Activated T-helper 1 cell treated with anti-CD3 and anti-CD28 coated beads, Interleukin-2, amount 50 U/mL, for 16 hours (primary cell): Measurements from ENCODE around the gene ARCN1.
"Not testable (repeated sequence)": the region's sequence is repeated elsewhere in the genome, so short reads cannot be mapped to it uniquely, and the experiment has no call there.

Experiments used
- DNase-seq, 2 donors: peaks; one replicate each; pipeline ENCODE4 v3.0.0-alpha.2; 2020; ENCODE audit warnings: low read depth in 1 of 2, low spot score in 1 of 2

Gene ARCN1

DNA sequence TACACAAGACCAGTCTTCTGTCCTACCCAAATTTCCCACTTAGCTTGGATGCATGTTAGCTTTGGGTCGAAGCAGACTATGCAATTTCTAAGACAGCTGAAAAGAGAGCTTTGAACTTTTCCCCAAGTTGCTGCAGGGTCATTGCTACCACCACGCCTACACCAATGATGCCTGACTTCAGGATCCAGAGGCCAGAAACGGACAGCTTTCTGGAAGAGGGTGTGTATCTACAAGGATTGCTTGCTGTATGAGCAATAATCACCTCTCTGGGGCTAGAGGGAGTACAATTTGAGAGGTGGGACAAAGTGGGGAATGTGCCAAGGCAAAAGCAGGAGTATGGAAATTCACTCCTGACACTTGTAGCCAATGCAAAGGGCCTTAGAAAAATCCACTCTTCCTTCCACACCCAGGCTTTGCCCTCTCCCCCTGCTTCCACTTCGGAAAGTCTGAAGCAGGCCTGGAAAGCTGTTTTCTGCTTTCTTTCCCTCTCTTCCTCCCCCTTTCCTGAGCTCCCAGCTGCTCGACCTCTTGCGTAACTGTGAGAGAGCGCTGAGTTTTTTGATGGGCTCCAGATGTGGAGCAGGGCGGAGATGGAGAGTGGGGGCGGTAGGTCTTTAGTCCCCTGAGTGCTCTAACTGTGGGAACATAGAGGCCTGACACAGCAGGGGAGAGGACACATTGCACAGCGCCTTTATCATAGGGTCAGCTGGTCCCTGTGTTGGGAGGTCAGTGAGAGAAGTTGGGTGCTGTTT is 33.1 kb downstream of the ARCN1 start:
- DNase-seq, result no peak

DNA sequence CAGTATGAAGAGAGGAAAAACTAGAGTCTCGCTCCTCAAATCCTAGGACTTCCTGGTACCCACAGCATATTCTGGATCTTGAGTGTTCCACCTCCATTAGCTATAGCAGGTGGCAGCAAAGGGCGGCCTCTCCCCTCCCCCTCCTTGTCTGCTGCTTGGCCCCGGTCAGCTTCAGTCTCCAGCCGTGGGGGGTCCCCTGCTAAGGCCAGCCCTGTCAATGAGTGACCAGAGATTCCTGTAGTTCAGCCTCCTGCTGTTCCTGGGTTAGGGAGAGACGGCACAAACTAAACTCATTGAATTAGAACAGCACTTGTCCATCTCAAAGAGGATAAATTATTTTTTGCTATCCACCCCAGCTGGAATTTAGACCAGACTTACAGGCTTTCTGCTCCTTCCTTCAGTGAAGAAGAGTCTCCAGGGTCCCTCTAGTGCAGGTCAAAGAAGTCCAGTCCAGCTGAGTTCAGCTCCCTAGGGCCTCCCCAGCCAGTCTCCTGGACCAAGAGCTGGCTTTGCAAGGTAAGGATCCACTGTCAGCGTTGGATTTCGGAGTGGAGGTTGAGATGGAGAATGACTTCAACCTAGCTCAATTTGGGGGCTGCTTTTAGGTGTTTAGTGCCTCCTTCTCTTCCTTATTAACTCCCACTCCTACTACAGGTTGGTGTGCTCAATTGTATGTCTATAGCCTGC is 34.1 kb downstream of the ARCN1 start:
- no peak for DNase-seq

DNA sequence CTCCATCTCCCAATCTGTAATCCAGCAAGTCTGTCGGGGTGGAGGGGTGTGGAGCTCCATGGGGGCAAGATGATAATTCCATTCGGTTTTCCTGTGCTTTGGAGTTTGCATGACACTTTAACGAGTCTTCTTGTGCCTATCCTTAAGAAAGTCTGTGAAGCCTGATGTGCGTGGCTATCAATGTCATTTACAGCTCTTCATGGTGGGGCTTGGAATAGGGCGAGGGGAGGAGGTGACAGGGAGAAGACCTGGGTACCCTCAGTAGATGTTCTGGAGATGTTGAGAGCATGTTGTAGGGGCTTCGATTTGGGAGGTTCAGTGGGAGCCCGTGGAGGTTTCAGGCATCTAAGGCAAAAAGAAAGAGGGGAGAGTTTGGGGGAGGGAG is 34.6 kb downstream of the ARCN1 start:
- DNase-seq, result no peak

DNA sequence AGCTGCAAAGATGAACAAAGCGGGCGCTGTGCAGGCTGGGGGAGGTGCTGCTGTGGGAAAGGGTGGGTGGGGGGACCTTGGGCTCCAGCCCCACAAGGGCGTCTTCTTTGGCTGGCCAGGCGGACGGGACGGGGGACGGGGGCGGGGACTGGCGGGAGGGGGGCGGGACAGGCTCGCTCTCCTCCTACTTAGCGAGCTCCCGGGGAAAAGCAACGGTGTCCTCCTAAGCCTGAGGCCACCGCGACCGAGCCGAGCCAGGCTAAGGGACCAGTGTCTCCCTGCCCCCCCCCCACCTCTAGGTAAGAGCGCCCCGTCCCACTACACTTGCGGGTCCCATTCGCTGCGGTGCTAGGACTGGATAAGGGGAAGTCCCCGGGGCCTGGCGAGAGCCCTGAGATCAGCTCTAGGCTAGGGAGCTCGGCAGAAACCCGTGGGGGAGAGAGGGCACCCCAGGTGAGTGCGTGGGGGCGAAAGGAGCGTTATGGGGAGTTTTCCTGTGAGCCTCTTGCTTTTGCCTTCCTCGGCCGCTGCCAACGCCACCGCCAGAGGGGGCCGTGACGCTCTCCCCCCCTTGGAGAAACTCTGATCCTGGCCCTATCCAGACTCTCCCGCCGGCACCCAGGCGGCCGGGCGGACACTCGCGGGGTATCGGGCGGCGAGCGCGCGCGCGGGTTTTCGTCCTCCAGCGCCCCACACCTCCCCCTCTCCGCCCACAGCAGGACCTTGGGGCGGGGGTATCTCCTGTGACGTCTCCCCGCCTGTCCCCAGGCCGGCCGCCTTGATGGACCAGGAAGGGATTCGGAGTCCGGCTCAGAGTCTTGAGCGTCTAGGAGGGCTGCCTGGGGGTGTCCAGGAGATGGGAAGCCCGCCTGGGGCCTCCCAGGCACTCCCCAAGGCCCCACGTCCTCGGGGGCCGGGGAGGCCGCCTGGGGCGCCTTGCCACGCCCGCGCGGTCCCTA is 35.5 kb downstream of the ARCN1 start, which contains the start of gene PHLDB1:
TSS of gene PHLDB1 (plus strand) at position 215 of the 959 bp plus-strand sequence. CDS start 6,222 bp downstream, outside the sequence.
- no peak for DNase-seq

DNA sequence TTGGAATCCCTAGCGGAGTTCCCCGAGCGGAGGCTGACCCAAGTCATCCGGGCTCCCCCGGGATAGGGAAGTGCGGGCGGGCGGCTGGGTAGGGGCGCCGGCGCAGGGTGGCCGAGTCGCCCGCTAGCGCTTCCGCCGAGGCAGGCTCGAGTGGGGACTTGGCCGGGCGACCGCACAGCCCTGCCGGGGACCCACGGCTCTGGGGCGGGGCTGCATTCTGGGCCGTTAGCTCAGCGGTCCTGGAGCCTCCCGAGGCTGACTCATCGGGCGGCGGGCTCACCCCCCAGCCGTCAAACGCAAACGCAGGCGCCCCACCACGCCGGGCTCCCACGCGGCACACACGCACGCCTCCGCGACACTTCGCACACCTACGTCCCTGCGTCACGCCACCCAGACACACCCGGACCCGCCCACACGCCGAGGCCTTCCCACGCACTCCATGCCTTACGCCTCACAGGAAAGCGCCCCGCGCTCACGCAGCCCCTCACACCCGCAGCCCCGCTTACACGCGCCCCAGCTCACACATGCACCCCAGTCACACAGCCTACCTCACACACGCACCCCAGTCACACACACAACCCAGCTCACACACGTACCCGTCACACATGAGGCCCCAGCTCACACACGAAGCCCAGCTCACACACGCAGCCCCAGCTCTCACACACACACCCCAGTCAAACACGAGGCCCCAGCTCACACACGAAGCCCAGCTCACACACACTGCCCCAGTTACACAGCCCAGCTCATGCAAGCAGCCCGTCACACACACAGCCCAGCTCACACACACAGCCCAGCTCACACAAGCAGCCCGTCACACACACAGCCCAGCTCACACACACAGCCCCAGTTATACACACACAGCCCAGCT is 36.4 kb downstream of the ARCN1 start:
- peak; percentile 72 to 76 for DNase-seq

DNA sequence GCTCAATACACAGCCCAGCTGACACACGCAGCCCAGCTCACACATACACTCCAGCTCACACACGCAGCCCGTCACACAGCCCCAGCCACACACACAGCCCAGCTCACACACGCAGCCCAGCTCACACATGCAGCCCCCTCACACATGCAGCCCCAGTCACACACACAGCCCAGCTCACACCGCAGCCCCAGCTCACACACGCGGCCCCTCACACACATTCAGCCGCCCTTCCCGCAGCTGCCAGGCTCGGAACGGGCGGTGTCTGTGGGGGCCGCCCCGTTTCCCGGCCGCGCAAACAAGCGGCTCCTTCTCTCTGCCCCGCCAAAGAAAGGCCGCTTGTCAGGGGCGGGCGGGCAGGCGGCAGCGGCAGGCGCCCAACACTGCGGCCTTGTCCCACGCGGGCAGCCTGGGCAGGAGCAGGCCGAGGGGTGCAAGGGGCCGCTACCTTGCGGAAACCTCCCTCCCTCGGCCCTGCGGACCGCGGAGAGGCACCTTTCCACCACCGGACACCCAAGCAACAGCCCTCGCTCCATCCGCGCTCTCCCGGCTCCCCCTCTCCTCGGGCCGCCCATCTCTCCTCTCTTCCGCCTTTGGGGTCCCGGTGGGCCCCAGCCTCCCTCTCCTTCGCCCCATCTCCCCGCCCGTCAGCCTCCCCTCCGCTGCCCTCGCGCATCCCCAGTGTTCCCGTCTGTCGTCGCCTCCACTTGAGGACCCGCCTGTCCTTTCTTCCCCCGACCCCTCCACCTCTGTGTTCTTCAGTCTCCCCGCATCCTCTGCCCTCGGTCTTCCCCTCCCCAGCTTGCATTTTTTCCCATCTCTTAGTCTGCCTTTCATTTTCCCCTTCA is 37.4 kb downstream of the ARCN1 start:
- DNase-seq, result no peak

DNA sequence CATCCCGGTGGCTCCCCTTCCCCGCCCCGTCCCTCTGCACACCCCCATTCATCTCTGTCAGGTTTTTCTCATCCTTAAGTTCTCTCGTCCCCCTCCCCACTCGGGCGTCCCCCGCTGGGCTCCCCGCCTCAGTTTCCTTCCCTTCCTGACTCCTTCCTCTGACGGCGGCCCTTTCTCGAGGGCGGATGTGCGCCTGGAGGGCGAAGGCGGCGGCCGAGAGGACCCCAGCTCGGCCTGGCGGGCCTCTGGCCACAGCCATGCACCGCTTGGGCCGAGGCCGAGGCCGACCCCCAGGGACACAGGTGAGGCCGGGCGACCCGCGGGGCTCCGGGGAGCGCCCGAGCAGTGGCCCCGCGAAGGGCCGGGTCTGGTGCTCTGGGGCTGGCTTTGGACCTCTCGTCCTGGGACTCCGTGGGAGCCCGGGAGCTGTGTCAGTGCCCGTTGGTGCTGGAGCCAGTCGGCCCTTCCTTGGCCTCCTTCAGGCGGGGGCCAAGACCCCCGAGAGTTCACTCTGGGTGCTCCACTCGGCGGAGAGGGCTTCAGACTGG is 38.1 kb downstream of the ARCN1 start:
- DNase-seq, result no peak

DNA sequence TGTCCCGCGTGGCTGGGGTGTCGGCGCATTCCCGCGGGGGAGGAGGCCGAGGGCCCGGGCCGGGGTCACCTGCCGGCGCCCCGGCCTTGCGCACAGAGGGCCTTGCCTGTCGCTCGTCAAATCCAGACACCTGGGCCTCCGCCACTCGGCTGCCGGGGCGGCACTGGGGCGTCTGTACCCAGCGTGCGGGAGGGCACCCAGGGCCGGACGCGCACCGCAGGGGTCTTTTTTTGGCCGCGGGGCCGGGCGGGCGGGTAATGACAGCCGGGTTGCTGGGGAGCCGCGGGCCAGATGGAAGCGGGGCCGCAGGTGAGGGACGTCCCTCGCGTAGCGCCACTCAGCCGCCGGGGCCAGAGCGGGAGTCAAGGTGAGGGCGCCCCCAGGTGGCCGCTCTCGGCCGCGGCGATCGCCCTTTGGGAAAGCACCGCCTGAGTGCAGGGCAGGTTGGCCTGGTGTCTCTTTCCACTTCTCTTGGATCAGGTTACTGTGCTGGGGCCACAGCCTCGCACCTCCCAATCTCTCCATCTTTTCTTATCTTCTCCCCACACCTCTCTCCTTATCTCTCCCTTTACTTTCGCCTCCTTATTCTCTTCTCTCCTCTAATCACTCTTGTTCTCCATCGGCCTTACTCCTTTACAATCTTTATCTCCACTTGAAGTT is 38.7 kb downstream of the ARCN1 start:
- peak; percentile 77 to 81 for DNase-seq

DNA sequence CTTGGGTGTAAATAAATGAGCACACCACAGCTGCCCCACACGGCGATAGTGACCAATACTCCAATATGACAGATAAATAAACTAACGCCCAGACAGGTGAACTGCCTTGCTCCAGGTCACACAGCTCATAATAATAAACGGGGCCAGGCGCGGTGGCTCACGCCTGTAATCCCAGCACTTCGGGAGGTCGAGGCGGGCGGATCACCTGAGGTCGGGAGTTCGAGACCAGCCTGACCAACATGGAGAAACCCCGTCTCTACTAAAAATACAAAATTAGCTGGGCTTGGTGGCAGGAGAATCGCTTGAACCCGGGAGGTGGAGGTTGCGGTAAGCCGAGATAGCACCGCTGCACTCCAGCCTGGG is 39.2 kb downstream of the ARCN1 start:
- not testable (repeated sequence) for DNase-seq

DNA sequence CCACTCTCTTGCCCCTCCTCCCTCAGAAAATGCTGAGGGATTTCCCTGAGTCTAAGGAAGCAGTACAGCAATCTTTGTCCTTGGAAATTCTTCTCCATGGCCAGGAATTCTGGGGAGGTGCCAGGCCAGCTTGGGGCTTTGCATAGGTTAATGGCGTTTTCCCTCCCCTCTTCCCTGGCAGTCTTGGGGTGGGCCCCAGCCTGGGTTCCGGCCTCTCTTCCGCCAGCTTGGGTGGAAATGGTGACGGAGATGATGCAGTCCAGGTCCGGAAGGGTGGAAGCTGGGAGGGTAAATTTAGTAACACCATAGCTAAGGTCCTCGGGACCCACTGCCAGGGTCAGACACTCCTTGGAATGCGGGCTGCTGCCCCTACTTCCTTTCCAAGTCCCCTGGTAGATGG is 40.2 kb downstream of the ARCN1 start:
- DNase-seq, result no peak

DNA sequence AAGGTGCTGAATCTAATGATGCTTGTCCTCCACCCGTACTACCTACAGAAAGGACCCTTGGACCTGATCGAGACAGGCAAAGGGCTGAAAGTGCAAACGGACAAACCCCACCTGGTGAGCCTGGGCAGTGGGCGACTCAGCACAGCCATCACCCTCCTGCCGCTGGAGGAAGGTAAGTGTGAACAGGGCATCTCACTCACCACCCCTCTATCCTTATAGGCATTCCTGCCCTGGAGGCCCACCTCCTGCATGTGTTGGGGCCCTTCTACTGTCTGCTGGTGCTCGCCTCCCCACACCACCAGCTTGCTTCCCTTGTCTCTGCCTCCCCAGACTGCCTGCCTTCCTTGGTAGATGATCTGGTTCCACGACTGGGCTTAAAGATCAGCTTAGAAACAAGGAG is 42.3 kb downstream of the ARCN1 start:
- no peak for DNase-seq

DNA sequence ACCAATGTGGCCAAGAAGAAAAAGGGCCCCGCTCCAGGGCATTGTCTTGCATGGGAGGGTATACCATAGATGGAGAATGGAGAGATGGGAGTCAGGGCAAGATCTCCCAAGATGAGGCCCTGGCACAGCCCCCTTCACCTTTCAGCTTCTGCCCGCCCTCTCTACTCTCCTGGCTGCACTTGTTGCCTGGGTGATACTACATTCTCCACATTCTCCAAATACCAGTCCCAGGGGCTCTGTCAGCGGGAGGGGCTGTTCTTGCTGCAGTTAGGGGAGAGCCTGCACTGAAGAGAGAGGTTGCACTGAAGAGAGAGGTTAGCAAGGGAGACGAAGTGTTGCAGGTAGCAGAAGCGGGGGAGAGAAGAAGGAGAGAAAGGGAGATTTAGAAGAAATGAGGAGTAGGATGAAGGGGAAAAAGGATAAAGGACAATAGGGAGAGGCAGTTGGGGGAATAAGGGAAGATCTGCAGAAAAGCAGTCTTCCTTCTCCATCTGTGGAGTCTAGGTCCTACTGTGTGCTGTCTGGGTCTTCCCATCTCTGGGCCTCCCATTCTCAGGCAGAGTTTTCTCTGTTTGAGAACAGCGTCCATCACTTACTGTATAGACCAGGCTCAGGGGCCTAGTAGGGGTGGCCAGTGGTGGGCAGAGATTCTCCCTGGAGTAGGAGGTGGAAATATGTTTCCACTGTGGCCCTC is 43.2 kb downstream of the ARCN1 start:
- no peak for DNase-seq

DNA sequence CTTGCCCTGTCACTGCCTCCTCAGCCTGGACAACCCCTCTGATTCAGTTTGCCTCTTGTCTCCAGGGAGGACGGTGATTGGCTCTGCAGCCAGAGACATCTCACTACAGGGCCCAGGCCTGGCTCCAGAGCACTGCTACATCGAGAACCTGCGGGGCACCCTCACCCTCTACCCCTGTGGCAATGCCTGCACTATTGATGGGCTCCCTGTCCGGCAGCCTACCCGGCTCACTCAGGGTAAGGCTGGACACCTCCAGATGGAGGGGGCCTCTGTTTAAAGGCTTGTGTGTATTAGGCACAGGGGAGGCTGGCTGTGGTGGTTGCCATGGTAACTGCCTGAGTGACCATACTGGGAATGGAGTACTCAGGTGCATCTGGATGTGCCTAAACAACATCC is 43.8 kb downstream of the ARCN1 start:
- no peak for DNase-seq

DNA sequence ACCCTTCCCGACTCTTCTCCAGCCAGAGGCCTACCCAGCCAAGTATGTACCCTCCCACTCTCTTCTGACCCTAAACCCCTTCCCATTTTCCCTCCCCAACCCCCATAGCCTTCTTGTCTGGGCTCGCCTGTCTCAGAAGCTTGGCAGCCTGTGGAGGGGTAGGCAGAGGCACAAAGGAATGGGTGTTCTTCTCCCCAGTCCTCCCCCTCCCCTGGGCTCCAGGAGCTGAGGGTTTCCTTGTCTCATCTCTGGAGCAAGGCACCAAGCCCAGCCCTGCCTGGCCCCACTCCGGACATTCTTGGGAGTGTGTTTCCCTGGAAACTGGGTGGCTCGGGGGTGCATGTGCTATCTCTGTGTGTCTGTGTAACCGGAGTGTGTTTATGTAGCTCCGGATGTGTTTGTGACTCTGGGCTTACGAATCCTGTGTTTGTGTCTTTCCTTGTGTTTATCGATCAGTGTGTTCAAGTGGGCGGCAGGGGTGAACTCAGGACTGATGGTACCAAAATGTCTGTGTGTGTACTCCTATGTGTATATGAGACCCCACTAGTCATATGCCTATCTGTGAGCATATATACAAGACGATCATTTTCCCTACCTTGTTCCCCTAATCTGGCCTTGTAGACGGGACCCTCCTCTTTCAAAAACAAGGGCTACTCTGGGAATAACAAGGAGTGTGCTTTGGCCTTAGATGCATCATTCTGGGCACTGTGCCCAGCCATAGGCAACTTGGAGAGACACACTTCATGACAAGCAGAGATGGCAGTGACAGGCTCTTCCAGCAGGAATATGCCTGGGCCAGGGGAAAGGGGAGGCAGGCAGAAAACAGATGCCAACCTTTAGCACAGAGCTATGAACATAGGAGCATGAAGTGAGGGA is 46.1 kb downstream of the ARCN1 start:
- DNase-seq, result no peak

DNA sequence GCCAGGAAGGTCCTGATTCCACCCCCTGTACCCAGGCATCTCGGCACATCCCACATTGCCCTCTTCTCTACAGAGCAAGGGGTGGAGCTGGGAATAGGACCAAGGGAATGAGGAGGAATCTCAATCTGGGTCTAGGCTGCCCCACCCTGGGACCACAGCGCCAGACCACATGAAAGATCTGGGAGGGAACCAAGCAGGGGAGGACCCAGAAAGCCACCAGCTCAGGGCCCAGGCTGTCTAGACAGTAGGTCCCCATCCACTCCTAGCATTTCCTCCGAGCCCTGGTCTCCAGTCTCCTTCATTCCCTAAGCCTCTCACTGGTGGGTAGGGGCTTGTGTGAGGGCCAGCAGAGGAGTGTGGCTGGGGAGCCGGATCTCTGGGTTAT is 46.8 kb downstream of the ARCN1 start:
- DNase-seq, result no peak

DNA sequence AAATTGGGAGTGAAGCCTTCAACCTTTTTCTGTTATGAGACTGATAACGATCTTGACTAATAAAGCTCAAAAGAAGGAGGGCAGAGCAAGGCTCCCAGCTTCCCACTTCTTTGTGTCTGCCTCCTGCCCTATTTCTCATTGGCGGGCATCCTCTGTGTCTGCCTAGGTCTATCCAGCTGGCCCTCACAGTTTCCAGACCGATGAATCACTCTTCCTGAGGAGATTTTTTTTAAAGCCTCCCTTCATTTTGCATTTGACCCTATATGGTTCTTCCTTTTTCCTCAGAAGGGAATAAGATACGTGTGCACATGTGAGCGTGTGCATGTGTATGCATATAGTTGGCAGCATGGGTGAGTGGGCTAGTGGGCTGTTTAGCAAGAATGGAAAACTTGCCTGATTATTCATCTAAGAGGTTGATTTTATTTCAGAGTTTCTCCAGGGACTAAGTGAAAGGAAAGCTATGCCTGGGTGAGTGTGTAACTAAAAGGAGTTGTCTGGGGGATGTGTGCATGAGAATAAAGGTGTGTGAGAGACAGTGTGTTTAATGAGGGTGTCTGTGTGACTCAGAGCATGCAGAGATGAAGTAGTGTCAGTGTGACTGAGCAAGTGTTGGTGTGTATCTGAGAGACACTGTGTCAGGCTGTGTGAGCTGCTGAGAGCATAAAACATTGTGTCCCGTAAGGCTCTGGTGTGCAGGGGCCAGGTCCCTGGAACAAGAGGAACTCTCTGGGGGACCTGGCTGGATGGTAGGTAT is 47.4 kb downstream of the ARCN1 start:
- no peak for DNase-seq
